Measurements from ENCODE around the gene SVIL. TPM values are rescaled to one million over a fixed set of nuclear protein-coding genes. Genes with fewer than 3 reads are reported as not detected.
"Not testable (repeated sequence)": the region's sequence is repeated elsewhere in the genome, so short reads cannot be mapped to it uniquely, and the experiment has no call there.

The SVIL gene
- total RNA-seq, 1 experiment from 2014 or later, result 14.5 TPM

GRCh38 chr10:29590915-29591650, 43.7 kb downstream of the SVIL start:
- H3K4me3 ChIP-seq (ENCODE audit: insufficient read depth, low read depth, low read length), result no peak overlapping the region
- H3K36me3 ChIP-seq (replicated peaks; ENCODE audit: control insufficient read depth, insufficient read depth, low read length), result no peaks in the 10 kb centered on the region
- H3K27me3 ChIP-seq (ENCODE audit: control insufficient read depth, insufficient read depth, low read length), result no peaks in the 10 kb centered on the region
- DNase-seq, result no peak

- no peaks in the 10 kb centered on the region for H3K36me3 ChIP-seq (replicated peaks; ENCODE audit: control insufficient read depth, insufficient read depth, low read length)
- no peak for DNase-seq
- H3K4me3 ChIP-seq (ENCODE audit: insufficient read depth, low read depth, low read length), result no peak overlapping the region
- H3K27me3 ChIP-seq (ENCODE audit: control insufficient read depth, insufficient read depth, low read length), result no peaks in the 10 kb centered on the region
Measured at GRCh38 chr10:29588629-29589421, 45.9 kb downstream of the SVIL start.

GRCh38 chr10:29587750-29588628, 46.8 kb downstream of the SVIL start:
- H3K4me3 ChIP-seq (ENCODE audit: insufficient read depth, low read depth, low read length); H3K36me3 ChIP-seq (replicated peaks; ENCODE audit: control insufficient read depth, insufficient read depth, low read length); DNase-seq; H3K27me3 ChIP-seq (ENCODE audit: control insufficient read depth, insufficient read depth, low read length): not testable (repeated sequence)

GRCh38 chr10:29587102-29587749, 47.5 kb downstream of the SVIL start:
- H3K27me3 ChIP-seq (ENCODE audit: control insufficient read depth, insufficient read depth, low read length); H3K4me3 ChIP-seq (ENCODE audit: insufficient read depth, low read depth, low read length); H3K36me3 ChIP-seq (replicated peaks; ENCODE audit: control insufficient read depth, insufficient read depth, low read length); DNase-seq: not testable (repeated sequence)

- Histone ChIP-seq H3K36me3 (replicated peaks; ENCODE audit: control insufficient read depth, insufficient read depth, low read length) (no peaks in the 10 kb centered on the region), H3K27me3 (ENCODE audit: control insufficient read depth, insufficient read depth, low read length) (no peaks in the 10 kb centered on the region), H3K4me3 (ENCODE audit: insufficient read depth, low read depth, low read length) (no peak overlapping the region)
- no peak for DNase-seq
Measured at GRCh38 chr10:29586509-29586908, 48.3 kb downstream of the SVIL start.

- no peaks in the 10 kb centered on the region for H3K27me3 ChIP-seq (ENCODE audit: control insufficient read depth, insufficient read depth, low read length)
- no peaks in the 10 kb centered on the region for H3K36me3 ChIP-seq (replicated peaks; ENCODE audit: control insufficient read depth, insufficient read depth, low read length)
- DNase-seq, result peak; percentile 55
- no peak overlapping the region for H3K4me3 ChIP-seq (ENCODE audit: insufficient read depth, low read depth, low read length)
Measured at GRCh38 chr10:29585488-29585976, 49.2 kb downstream of the SVIL start.

GRCh38 chr10:29584436-29584835, 50.3 kb downstream of the SVIL start:
- DNase-seq, result no peak
- H3K4me3 ChIP-seq (ENCODE audit: insufficient read depth, low read depth, low read length), result no peak overlapping the region

GRCh38 chr10:29583674-29584073, 51.1 kb downstream of the SVIL start:
- Histone ChIP-seq H3K36me3 (replicated peaks; ENCODE audit: control insufficient read depth, insufficient read depth, low read length) (no peaks in the 10 kb centered on the region), H3K27me3 (ENCODE audit: control insufficient read depth, insufficient read depth, low read length) (no peaks in the 10 kb centered on the region), H3K4me3 (ENCODE audit: insufficient read depth, low read depth, low read length) (no peak overlapping the region)
- no peak for DNase-seq

More at GRCh38 chr10:29584436-29584835, 50.3 kb downstream of the SVIL start:
- Histone ChIP-seq H3K27me3 (ENCODE audit: control insufficient read depth, insufficient read depth, low read length) (no peaks in the 10 kb centered on the region), H3K36me3 (replicated peaks; ENCODE audit: control insufficient read depth, insufficient read depth, low read length) (no peaks in the 10 kb centered on the region)

GRCh38 chr10:29582769-29583168, 52.0 kb downstream of the SVIL start:
- H3K27me3 ChIP-seq (ENCODE audit: control insufficient read depth, insufficient read depth, low read length); DNase-seq; H3K36me3 ChIP-seq (replicated peaks; ENCODE audit: control insufficient read depth, insufficient read depth, low read length); H3K4me3 ChIP-seq (ENCODE audit: insufficient read depth, low read depth, low read length): not testable (repeated sequence)

- no peaks in the 10 kb centered on the region for H3K27me3 ChIP-seq (ENCODE audit: control insufficient read depth, insufficient read depth, low read length)
- H3K36me3 ChIP-seq (replicated peaks; ENCODE audit: control insufficient read depth, insufficient read depth, low read length), result no peaks in the 10 kb centered on the region
- DNase-seq, result no peak
- H3K4me3 ChIP-seq (ENCODE audit: insufficient read depth, low read depth, low read length), result no peak overlapping the region
Measured at GRCh38 chr10:29579455-29579970, 55.3 kb downstream of the SVIL start.

- no peak for DNase-seq
- Histone ChIP-seq H3K36me3 (replicated peaks; ENCODE audit: control insufficient read depth, insufficient read depth, low read length) (no peaks in the 10 kb centered on the region), H3K4me3 (ENCODE audit: insufficient read depth, low read depth, low read length) (no peak overlapping the region), H3K27me3 (ENCODE audit: control insufficient read depth, insufficient read depth, low read length) (no peaks in the 10 kb centered on the region)
Measured at GRCh38 chr10:29578457-29578856, 56.3 kb downstream of the SVIL start.

GRCh38 chr10:29576681-29577080, 58.1 kb downstream of the SVIL start:
- Histone ChIP-seq H3K4me3 (ENCODE audit: insufficient read depth, low read depth, low read length) (no peak overlapping the region), H3K36me3 (replicated peaks; ENCODE audit: control insufficient read depth, insufficient read depth, low read length) (no peaks in the 10 kb centered on the region), H3K27me3 (ENCODE audit: control insufficient read depth, insufficient read depth, low read length) (no peaks in the 10 kb centered on the region)
- no peak for DNase-seq

GRCh38 chr10:29575098-29575455, 59.7 kb downstream of the SVIL start:
- Histone ChIP-seq H3K4me3 (ENCODE audit: insufficient read depth, low read depth, low read length) (no peak overlapping the region), H3K36me3 (replicated peaks; ENCODE audit: control insufficient read depth, insufficient read depth, low read length) (no peaks in the 10 kb centered on the region), H3K27me3 (ENCODE audit: control insufficient read depth, insufficient read depth, low read length) (no peaks in the 10 kb centered on the region)
- DNase-seq, result no peak

All from H7 (cell line).